ENCODE results near the gene KCTD7. TPM values are rescaled to one million over a fixed set of nuclear protein-coding genes. Genes with fewer than 3 reads are reported as not detected.
A peak's percentile ranks its signal among the peaks of the same experiment; 100 is the strongest.
"Not testable (repeated sequence)": the region's sequence is repeated elsewhere in the genome, so short reads cannot be mapped to it uniquely, and the experiment has no call there.

KCTD7 gene
- total and polyA plus RNA-seq, 2 experiments from 2014 or later: 13.5 to 23.6 TPM

- TF ChIP-seq, protein P1, sequence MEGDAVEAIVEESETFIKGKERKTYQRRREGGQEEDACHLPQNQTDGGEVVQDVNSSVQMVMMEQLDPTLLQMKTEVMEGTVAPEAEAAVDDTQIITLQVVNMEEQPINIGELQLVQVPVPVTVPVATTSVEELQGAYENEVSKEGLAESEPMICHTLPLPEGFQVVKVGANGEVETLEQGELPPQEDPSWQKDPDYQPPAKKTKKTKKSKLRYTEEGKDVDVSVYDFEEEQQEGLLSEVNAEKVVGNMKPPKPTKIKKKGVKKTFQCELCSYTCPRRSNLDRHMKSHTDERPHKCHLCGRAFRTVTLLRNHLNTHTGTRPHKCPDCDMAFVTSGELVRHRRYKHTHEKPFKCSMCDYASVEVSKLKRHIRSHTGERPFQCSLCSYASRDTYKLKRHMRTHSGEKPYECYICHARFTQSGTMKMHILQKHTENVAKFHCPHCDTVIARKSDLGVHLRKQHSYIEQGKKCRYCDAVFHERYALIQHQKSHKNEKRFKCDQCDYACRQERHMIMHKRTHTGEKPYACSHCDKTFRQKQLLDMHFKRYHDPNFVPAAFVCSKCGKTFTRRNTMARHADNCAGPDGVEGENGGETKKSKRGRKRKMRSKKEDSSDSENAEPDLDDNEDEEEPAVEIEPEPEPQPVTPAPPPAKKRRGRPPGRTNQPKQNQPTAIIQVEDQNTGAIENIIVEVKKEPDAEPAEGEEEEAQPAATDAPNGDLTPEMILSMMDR (IDR thresholded peaks at IDR 0.05; ENCODE audit: low read depth, low read length): no peak
Observed at GRCh38 chr7:66634816-66635215, 6.1 kb downstream of the KCTD7 start.

GRCh38 chr7:66635322-66635981 lies 6.8 kb downstream of the KCTD7 start:
- peaks cover 15% of the 10 kb centered on the region for H3K36me3 ChIP-seq
- not testable (repeated sequence) for H3K4me1 ChIP-seq (ENCODE audit: low read depth); DNase-seq (ENCODE audit: low read depth in 1 of 2, low spot score in 1 of 2); H3K27me3 ChIP-seq; H3K9me3 ChIP-seq (ENCODE audit: low read depth); H3K4me3 ChIP-seq; H3K27ac ChIP-seq

More at GRCh38 chr7:66634816-66635215, 6.1 kb downstream of the KCTD7 start:
- no peak for DNase-seq (ENCODE audit: low read depth in 1 of 2, low spot score in 1 of 2)
- no peaks in the 10 kb centered on the region for H3K4me1 ChIP-seq (ENCODE audit: low read depth)
- peaks cover 15% of the 10 kb centered on the region for H3K36me3 ChIP-seq
- no peak overlapping the region for H3K4me3 ChIP-seq
- no peak overlapping the region for H3K27ac ChIP-seq
- no peaks in the 10 kb centered on the region for H3K27me3 ChIP-seq
- H3K9me3 ChIP-seq (ENCODE audit: low read depth): no peaks in the 10 kb centered on the region

GRCh38 chr7:66635982-66636546 lies 7.4 kb downstream of the KCTD7 start:
- DNase-seq (ENCODE audit: low read depth in 1 of 2, low spot score in 1 of 2): peak in 1 of 2 donors; percentile 65
- peaks cover 17% of the 10 kb centered on the region for H3K36me3 ChIP-seq

DNA sequence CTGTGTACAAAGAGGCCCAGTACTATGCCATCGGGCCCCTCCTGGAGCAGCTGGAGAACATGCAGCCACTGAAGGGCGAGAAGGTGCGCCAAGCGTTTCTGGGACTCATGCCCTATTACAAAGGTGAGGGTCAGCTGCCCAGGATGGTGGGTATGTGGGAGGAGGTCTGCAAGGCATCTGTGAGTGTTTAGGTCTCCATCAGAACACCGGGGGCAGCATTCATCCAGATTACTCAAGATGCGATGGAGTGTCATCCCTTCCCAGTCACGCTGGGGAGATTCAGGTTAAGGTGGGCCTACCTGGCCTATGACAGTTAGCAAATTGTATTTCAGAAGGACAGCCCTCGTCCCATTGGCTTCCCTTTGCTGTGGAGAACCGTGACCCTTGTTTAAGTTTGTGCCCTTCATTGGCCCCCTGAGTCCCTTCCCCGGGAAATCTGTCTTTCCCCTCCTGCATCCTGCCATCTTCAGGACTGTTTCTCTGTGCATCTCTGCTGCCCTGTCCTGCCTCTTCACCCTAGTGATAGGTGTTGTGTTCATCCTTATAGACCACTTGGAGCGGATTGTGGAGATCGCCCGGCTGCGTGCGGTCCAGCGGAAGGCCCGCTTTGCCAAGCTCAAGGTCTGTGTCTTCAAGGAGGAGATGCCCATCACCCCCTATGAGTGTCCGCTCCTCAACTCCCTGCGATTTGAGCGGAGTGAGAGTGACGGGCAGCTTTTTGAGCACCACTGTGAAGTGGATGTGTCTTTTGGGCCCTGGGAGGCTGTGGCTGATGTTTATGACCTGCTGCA lies 9.8 kb downstream of the KCTD7 start:
- DNase-seq (ENCODE audit: low read depth in 1 of 2, low spot score in 1 of 2): no peak

More at GRCh38 chr7:66635982-66636546, 7.4 kb downstream of the KCTD7 start:
- H3K9me3 ChIP-seq (ENCODE audit: low read depth); H3K4me3 ChIP-seq; H3K4me1 ChIP-seq (ENCODE audit: low read depth); H3K27ac ChIP-seq; H3K27me3 ChIP-seq: not testable (repeated sequence)

DNA sequence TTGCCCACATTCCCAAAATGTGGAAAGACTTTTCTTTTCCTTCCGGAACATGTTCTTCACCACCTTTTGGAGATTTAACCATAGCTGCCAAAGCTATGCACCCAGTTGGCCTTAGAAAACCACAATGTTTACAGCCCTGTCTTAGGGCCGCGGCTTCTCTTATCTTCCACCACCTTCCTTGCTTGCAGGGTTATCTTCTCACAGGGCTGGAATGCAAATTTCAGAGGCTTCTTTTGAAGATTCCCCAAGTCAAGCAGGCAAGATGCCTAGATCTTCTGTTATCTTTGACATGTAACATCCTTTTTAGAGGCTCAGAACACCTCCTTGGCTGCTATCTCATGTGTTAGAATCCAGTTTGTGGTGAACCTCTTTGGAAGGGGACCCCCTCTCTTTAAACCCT lies 11.1 kb downstream of the KCTD7 start:
- no peaks in the 10 kb centered on the region for H3K27me3 ChIP-seq
- no peaks in the 10 kb centered on the region for H3K9me3 ChIP-seq (ENCODE audit: low read depth)
- no peak overlapping the region for H3K27ac ChIP-seq
- no peak overlapping the region for H3K4me3 ChIP-seq
- TF ChIP-seq, protein P1 (IDR thresholded peaks at IDR 0.05; ENCODE audit: low read depth, low read length): no peak
- no peaks in the 10 kb centered on the region for H3K4me1 ChIP-seq (ENCODE audit: low read depth)
- DNase-seq (ENCODE audit: low read depth in 1 of 2, low spot score in 1 of 2): no peak
- H3K36me3 ChIP-seq: peaks cover 17% of the 10 kb centered on the region

More for the DNA sequence above, 9.8 kb downstream of the KCTD7 start:
- H3K9me3 ChIP-seq (ENCODE audit: low read depth): no peaks in the 10 kb centered on the region
- peaks cover 19% of the 10 kb centered on the region for H3K36me3 ChIP-seq
- no peak overlapping the region for H3K27ac ChIP-seq
- H3K4me3 ChIP-seq: no peak overlapping the region
- TF ChIP-seq, protein P1 (IDR thresholded peaks at IDR 0.05; ENCODE audit: low read depth, low read length): no peak
- no peaks in the 10 kb centered on the region for H3K27me3 ChIP-seq
- no peaks in the 10 kb centered on the region for H3K4me1 ChIP-seq (ENCODE audit: low read depth)

DNA sequence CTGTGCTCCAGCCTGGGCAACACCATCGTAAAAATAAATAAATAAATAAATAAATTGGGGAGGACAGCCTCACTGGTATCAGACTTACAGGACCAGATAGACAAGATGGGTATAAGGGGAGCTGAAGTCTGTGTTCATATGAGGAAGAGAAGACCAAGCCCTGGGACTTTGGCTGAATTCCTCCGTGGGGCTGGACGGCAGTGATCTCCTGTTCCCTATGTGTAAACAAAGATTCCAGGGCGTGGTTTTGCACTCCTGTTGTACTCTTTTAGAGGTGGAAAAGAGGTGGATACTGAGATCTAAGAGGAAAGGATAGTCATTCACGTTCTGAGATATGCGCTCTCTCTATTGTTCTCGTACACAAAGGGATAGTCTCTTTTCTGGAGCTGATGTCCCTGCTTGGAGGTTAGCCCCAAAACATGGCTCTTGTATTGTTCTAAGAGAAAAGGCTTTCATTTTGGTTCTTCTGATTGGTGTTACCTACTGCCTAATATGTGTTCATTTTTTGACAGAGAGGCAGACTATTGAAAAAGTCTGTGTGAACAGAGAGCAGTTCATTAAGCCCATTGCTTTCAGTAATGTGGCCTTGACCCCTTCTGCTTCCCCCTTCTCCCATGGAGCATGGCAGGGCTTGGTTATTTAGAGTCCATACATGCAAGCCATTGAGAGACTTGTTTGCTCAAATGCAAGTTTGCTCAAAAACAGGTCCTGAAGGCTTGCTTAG lies 12.3 kb downstream of the KCTD7 start:
- H3K27me3 ChIP-seq: no peaks in the 10 kb centered on the region
- no peaks in the 10 kb centered on the region for H3K9me3 ChIP-seq (ENCODE audit: low read depth)
- H3K4me1 ChIP-seq (ENCODE audit: low read depth): no peaks in the 10 kb centered on the region
- TF ChIP-seq, protein P1 (IDR thresholded peaks at IDR 0.05; ENCODE audit: low read depth, low read length): no peak
- H3K36me3 ChIP-seq: peaks cover 17% of the 10 kb centered on the region
- H3K4me3 ChIP-seq: no peak overlapping the region
- H3K27ac ChIP-seq: no peak overlapping the region
- DNase-seq (ENCODE audit: low read depth in 1 of 2, low spot score in 1 of 2): no peak
